OCI-LY3 (cell line): Measurements from ENCODE around the gene STK38L.

Experiments
- H2AFZ ChIP-seq: fragments of 200-600, 300-600 bp; shearing (Covaris generic); 2 replicates; pipeline ENCODE4 v1.6.0; 2014; ENCODE audit warnings: antibody characterized with exemption, low read depth, low read length
- H3K27ac ChIP-seq: fragments of 200-600, 300-600 bp; sonication (generic); 2 replicates; pipeline ENCODE4 v1.5.1; 2014; ENCODE audit warnings: mild to moderate bottlenecking, low read length, moderate library complexity, mixed read lengths
- H3K27me3 ChIP-seq: fragments of 200-600, 300-600 bp; sonication (generic); 2 replicates; pipeline ENCODE4 v1.6.1; 2014; ENCODE audit warnings: low read depth, low read length, mixed read lengths
- H3K36me3 ChIP-seq: fragments of 200-600, 300-600 bp; sonication (generic); replicated peaks from 2 replicates; pipeline ENCODE3; 2014; ENCODE audit warnings: low read depth, low read length, mixed read lengths
- H3K4me1 ChIP-seq: fragments of 300-600, 200-600 bp; sonication (generic); 2 replicates; pipeline ENCODE4 v1.6.1; 2014; ENCODE audit warnings: low read length, mixed read lengths
- H3K4me2 ChIP-seq: fragments of 200-600, 300-600 bp; sonication (generic); 2 replicates; pipeline ENCODE4 v1.6.1; 2014; ENCODE audit warnings: low read length, mixed read lengths
- H3K4me3 ChIP-seq: fragments of 300-600, 200-600 bp; sonication (generic); 2 replicates; pipeline ENCODE4 v1.5.1; 2014; ENCODE audit warnings: antibody characterized with exemption, mild to moderate bottlenecking, low read length, moderate library complexity
- H3K79me2 ChIP-seq: fragments of 300-600, 200-600 bp; shearing (Covaris generic); 2 replicates; pipeline ENCODE4 v1.6.1; 2014; ENCODE audit warnings: mild to moderate bottlenecking, low read length, mixed read lengths
- H3K9ac ChIP-seq: fragments of 300-600, 200-600 bp; shearing (Covaris generic); 2 replicates; pipeline ENCODE4 v1.6.0; 2014; ENCODE audit warnings: mild to moderate bottlenecking, low read length, moderate library complexity
- H3K9me3 ChIP-seq: fragments of 200-600, 300-600 bp; shearing (Covaris generic); 2 replicates; pipeline ENCODE4 v1.6.1; 2014; ENCODE audit warnings: low read length, mixed read lengths; ENCODE audit not compliant: insufficient read depth
- H4K20me1 ChIP-seq: fragments of 200-600, 300-600 bp; sonication (generic); 2 replicates; pipeline ENCODE4 v1.6.1; 2016; ENCODE audit warnings: low read length, mixed read lengths; ENCODE audit not compliant: insufficient read depth
- CTCF ChIP-seq: fragments of 200-600, 300-600 bp; sonication (generic); IDR thresholded peaks from 2 replicates; pipeline ENCODE4 v1.5.1; 2014; ENCODE audit warnings: antibody characterized with exemption, low read length, low read depth
- EZH2phosphoT487 ChIP-seq: fragments of 200-600 bp; shearing (Covaris generic); IDR thresholded peaks from 2 replicates; pipeline ENCODE4 v1.6.1; 2018; ENCODE audit warnings: antibody characterized with exemption, mixed run types, low read depth

STK38L gene

GRCh38 chr12:27319848-27320247 is 75.8 kb downstream of the STK38L start:
- no peak for TF ChIP-seq EZH2phosphoT487
- TF ChIP-seq CTCF: no peak
- Histone ChIP-seq H4K20me1 (no peaks in the 10 kb centered on the region; the same call in none of the 2 replicates), H3K4me2 (no peak overlapping the region), H3K4me1 (no peaks in the 10 kb centered on the region), H2AFZ (no peak overlapping the region), H3K79me2 (no peaks in the 10 kb centered on the region), H3K27ac (no peak overlapping the region), H3K36me3 (peaks cover 70% of the 10 kb centered on the region), H3K9me3 (no peaks in the 10 kb centered on the region), H3K4me3 (no peak overlapping the region), H3K27me3 (no peaks in the 10 kb centered on the region), H3K9ac (no peak overlapping the region)

GRCh38 chr12:27324530-27324929 is 80.4 kb downstream of the STK38L start:
- no peak overlapping the region for H3K4me3 ChIP-seq
- H3K36me3 ChIP-seq: peaks cover 49% of the 10 kb centered on the region
- H3K27me3 ChIP-seq: no peaks in the 10 kb centered on the region
- no peak overlapping the region for H3K9ac ChIP-seq
- H3K79me2 ChIP-seq: no peaks in the 10 kb centered on the region
- TF ChIP-seq EZH2phosphoT487 (no peak), CTCF (no peak)
- H2AFZ ChIP-seq: no peak overlapping the region
- H3K9me3 ChIP-seq: no peaks in the 10 kb centered on the region
- H3K4me1 ChIP-seq: no peaks in the 10 kb centered on the region
- H3K4me2 ChIP-seq: no peak overlapping the region
- H4K20me1 ChIP-seq: no peaks in the 10 kb centered on the region; the same call in 1 of the 2 replicates
- H3K27ac ChIP-seq: no peak overlapping the region

GRCh38 chr12:27330846-27331245 is 86.8 kb downstream of the STK38L start:
- no peaks in the 10 kb centered on the region for H3K9me3 ChIP-seq
- H3K4me2 ChIP-seq: peak overlapping the region; percentile 89
- peaks cover 23% of the 10 kb centered on the region for H3K79me2 ChIP-seq
- no peak overlapping the region for H2AFZ ChIP-seq
- peaks cover 15% of the 10 kb centered on the region for H3K36me3 ChIP-seq
- no peak overlapping the region for H3K4me3 ChIP-seq
- no peaks in the 10 kb centered on the region for H4K20me1 ChIP-seq
- no peaks in the 10 kb centered on the region for H3K27me3 ChIP-seq
- H3K9ac ChIP-seq: no peak overlapping the region
- H3K4me1 ChIP-seq: peaks cover 38% of the 10 kb centered on the region
- TF ChIP-seq EZH2phosphoT487 (no peak), CTCF (no peak)
- H3K27ac ChIP-seq: no peak overlapping the region

- H2AFZ ChIP-seq: no peak overlapping the region
These were observed 87.3 kb downstream of the STK38L start for GRCh38 chr12:27331291-27331926.

More at GRCh38 chr12:27331291-27331926, 87.3 kb downstream of the STK38L start:
- Histone ChIP-seq H3K79me2 (peaks cover 29% of the 10 kb centered on the region), H3K4me1 (peaks cover 44% of the 10 kb centered on the region), H3K36me3 (peaks cover 10% of the 10 kb centered on the region), H3K27me3 (no peaks in the 10 kb centered on the region), H3K9ac (no peak overlapping the region), H3K4me3 (peak overlapping the region; percentile 79), H3K27ac (no peak overlapping the region), H3K9me3 (no peaks in the 10 kb centered on the region), H4K20me1 (no peaks in the 10 kb centered on the region), H3K4me2 (peak overlapping the region; percentile 89)
- TF ChIP-seq CTCF (no peak), EZH2phosphoT487 (no peak)
